Measurements from ENCODE around the gene CCDC50.

DNA sequence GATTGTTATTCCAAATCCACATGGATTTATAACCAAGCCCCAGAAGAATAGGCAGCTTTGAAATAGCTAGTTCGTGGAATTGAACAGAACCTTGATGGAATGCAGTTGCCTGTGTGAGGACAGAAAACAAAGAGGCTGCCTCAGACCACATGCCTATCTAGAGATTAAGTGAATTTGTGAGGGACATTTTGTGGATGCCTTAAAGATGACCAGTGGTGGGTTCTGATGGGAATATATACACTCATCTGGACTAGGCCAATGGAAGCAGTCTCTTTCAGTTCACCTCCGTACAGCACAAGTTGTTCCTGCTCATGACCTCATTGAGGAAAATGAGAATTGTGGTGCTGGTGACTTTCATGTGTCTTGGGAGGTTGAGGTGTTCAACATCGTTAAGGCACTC is 68.6 kb downstream of the CCDC50 start:
- TF ChIP-seq, protein P1, sequence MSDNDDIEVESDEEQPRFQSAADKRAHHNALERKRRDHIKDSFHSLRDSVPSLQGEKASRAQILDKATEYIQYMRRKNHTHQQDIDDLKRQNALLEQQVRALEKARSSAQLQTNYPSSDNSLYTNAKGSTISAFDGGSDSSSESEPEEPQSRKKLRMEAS (IDR thresholded peaks at IDR 0.05; ENCODE audit: insufficient read depth, insufficient read length): no peak
- TF ChIP-seq, protein P2, sequence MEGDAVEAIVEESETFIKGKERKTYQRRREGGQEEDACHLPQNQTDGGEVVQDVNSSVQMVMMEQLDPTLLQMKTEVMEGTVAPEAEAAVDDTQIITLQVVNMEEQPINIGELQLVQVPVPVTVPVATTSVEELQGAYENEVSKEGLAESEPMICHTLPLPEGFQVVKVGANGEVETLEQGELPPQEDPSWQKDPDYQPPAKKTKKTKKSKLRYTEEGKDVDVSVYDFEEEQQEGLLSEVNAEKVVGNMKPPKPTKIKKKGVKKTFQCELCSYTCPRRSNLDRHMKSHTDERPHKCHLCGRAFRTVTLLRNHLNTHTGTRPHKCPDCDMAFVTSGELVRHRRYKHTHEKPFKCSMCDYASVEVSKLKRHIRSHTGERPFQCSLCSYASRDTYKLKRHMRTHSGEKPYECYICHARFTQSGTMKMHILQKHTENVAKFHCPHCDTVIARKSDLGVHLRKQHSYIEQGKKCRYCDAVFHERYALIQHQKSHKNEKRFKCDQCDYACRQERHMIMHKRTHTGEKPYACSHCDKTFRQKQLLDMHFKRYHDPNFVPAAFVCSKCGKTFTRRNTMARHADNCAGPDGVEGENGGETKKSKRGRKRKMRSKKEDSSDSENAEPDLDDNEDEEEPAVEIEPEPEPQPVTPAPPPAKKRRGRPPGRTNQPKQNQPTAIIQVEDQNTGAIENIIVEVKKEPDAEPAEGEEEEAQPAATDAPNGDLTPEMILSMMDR (IDR thresholded peaks at IDR 0.05; ENCODE audit: extremely low read depth in 1 of 2, insufficient read depth in 1 of 2, low read depth in 1 of 2, low read length in 2 of 2): no peak
- no peak for TF ChIP-seq POLR2A (IDR thresholded peaks at IDR 0.05; ENCODE audit: low read depth, low read length)
- no peak for TF ChIP-seq JUN (IDR thresholded peaks at IDR 0.05; ENCODE audit: borderline replicate concordance, insufficient read depth, insufficient read length, low read depth)
- no peak for TF ChIP-seq POLR2AphosphoS5 (IDR thresholded peaks at IDR 0.05; ENCODE audit: insufficient read depth, low read depth, low read length)
- no peak for TF ChIP-seq EZH2 (IDR thresholded peaks at IDR 0.05; ENCODE audit: borderline replicate concordance, low read depth, low read length, severe bottlenecking)
- TF ChIP-seq FOS (IDR thresholded peaks at IDR 0.05; ENCODE audit: borderline replicate concordance, insufficient read depth, low read length): no peak

Measured in endothelial cell of umbilical vein (primary cell).